Omental fat pad (tissue), 4 donors: Measurements from ENCODE around the gene ATG5. TPM values are rescaled to one million over a fixed set of nuclear protein-coding genes. Genes with fewer than 3 reads are reported as not detected.

Source experiments
- ATAC-seq: fragments of 150-250 bp; one replicate; pipeline ENCODE4 v1.9.1; 2016; ENCODE audit warnings: mild to moderate bottlenecking, moderate library complexity; ENCODE audit not compliant: low FRiP score
- DNase-seq: peaks from one replicate; pipeline ENCODE4 v3.0.0-alpha.2; 2019; ENCODE audit warnings: low spot score
- total RNA-seq, 4 donors: library from RNA; depleted of rRNA; stranded (reverse); fragments of >200 nt; gene quantifications; one replicate each; pipeline ENCODE4 v1.1.0, GENCODE V29; 2016
- TF ChIP-seq, protein P1 (sequence below), 3 donors: fragments of 450-650 bp; IDR thresholded peaks; one replicate each; pipeline ENCODE4 v1.5.1; 2016 to 2017; ENCODE audit warnings: antibody characterized with exemption in 3 of 3, mild to moderate bottlenecking in 3 of 3, moderate library complexity in 2 of 3

The ATG5 gene
- total RNA-seq, 4 donors from 2014 or later: 27.8 to 40.0 (median 31.8) TPM

DNA sequence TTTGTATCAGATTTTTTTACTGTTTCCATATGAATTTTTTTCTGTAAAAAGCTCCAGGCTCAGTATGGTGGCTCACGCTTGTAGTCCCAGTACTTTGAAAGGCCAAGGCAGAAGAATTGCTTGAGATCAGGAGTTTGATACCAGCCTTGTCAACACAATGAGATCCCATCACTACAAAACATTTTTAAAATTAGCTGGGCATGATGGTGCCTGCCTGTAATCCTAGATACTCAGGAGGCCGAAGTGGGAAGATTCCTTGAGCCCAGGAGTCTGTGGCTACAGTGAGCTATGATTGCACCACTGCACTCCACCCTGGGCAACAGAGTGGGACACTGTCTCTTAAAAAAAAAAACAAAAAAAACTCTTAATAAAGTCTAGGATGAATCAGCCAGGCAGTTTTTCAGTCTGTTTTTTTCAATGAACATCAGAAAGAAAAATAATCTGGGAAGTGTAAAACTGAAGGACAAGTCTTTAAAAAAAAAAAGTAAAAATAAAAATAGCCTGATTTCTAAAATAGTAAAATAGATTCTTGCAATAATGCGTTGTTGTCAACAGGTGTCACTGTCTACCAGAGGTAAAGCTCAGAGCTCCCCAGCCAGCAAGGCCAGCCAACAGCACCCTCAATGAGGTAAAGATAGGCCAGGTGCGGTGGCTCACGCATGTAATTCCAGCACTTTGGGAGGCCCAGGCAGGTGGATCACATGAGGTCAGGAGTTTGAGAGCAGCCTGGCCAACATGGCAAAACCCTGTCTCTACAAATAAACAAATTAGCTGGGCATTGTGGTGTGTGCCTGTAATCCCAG lies 9.3 kb upstream of the ATG5 start:
- TF ChIP-seq, protein P1, sequence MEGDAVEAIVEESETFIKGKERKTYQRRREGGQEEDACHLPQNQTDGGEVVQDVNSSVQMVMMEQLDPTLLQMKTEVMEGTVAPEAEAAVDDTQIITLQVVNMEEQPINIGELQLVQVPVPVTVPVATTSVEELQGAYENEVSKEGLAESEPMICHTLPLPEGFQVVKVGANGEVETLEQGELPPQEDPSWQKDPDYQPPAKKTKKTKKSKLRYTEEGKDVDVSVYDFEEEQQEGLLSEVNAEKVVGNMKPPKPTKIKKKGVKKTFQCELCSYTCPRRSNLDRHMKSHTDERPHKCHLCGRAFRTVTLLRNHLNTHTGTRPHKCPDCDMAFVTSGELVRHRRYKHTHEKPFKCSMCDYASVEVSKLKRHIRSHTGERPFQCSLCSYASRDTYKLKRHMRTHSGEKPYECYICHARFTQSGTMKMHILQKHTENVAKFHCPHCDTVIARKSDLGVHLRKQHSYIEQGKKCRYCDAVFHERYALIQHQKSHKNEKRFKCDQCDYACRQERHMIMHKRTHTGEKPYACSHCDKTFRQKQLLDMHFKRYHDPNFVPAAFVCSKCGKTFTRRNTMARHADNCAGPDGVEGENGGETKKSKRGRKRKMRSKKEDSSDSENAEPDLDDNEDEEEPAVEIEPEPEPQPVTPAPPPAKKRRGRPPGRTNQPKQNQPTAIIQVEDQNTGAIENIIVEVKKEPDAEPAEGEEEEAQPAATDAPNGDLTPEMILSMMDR (IDR thresholded peaks at IDR 0.05): no peak
- DNase-seq (no peak), ATAC-seq (peak; percentile 59)

DNA sequence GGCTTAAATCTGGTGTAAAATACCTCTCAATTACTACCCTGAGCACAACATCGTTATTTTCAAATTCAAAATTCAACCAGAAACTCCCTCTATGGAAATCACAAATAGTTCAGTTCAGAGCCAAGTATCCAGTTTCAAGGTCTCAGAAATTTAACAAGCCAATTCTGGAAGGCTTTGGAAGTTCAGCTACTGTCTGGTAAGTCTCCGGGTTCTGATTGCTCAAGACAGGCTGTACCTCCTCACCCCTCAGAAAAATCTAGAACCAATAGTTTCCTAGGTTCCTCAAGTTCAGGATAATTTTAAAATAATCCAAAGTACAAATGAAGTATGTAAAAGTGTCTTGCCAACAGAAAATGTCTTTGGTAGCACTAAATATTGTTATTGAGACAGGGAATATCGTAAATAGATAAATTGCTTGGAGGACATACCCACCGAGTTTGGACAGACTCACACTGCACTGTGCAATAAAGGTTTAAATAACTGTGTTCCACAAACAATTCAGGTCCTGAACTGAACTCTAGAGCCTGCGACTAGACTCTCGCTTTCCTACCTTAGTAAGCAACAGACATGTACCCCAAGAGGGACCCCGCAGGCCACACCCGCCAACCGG lies 729 bp downstream of the ATG5 start:
- DNase-seq (no peak), ATAC-seq (peak; percentile 27)
- TF ChIP-seq, protein P1 (IDR thresholded peaks at IDR 0.05): no peak

DNA sequence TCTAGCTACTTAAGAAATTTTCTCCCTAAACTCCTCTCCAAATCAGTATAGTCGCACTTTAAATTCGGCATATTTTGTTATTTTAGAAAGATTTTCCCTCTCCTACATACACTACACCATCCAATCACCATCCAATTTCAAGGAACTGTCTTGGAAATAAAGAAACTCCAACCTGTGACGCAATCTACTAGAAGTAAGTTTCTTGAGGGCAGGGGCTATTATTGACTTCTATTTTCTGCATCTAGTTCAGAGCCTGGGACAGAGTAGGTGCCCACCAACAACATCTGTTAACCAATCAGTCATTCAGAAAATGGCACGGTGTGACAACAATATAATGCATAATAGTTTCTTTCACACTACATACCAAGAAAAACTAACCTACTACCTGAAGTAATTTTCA lies 3.6 kb downstream of the ATG5 start:
- ATAC-seq: no peak
- TF ChIP-seq, protein P1 (IDR thresholded peaks at IDR 0.05): no peak
- DNase-seq: no peak

DNA sequence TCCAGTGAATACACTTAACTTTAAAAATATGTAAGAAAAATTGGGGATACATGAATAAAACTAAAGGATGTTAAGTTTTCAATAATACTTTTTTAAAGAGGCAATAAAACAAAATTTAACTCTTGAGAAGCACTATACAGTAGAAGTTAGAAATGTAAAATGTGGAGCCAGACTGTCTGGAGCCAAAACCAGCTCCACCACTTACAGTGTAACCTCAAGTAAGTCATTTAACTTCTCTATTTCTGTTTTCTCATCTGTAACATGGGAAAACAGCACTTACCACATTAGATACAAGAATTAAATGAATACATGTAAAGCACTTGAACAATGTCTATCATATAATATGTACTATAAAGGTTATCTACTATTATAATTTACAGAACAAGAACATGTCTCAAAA lies 6.7 kb downstream of the ATG5 start:
- TF ChIP-seq, protein P1 (IDR thresholded peaks at IDR 0.05): no peak
- no peak for ATAC-seq
- DNase-seq: no peak

DNA sequence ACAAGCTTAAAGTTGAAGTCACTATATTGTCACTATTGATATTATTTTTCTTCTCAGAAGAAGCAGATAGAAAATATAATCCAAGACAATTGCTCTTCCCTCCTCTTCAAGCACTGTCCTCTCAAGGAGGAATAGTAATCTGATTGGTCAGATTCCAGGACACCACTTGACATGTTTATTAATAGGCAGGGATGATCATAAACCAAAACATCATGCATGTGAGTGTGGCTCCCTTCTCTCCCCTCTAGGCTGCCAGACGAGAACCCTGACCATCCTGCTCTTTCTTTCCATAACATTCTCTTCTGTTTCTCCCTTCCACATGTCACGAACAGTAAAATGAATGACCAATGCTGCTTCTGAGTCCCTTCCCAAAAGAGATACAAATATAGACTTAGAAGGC lies 7.5 kb downstream of the ATG5 start:
- DNase-seq: no peak
- TF ChIP-seq, protein P1 (IDR thresholded peaks at IDR 0.05): no peak
- ATAC-seq: no peak

DNA sequence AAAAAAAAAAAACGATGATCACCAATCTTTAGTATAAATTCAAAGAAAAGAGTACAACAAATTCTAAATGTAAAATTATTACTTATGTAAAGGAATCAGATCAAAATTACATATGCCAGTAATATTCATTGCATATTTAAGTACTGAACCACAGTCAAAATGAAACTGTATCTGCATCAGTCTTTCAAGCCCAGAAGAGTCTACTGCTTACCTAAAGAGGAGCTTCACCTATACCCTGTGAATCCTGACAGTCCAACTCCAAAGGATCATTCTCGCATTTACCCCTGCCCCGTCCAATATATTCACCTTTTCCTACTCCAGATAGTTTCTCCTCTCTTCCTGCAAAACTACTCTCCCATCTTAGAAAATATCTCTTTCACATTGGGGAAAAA lies 9.2 kb downstream of the ATG5 start:
- no peak for DNase-seq
- ATAC-seq: no peak
- TF ChIP-seq, protein P1 (IDR thresholded peaks at IDR 0.05): no peak
